ENCODE results near the gene SLC26A4.

SLC26A4 gene

DNA sequence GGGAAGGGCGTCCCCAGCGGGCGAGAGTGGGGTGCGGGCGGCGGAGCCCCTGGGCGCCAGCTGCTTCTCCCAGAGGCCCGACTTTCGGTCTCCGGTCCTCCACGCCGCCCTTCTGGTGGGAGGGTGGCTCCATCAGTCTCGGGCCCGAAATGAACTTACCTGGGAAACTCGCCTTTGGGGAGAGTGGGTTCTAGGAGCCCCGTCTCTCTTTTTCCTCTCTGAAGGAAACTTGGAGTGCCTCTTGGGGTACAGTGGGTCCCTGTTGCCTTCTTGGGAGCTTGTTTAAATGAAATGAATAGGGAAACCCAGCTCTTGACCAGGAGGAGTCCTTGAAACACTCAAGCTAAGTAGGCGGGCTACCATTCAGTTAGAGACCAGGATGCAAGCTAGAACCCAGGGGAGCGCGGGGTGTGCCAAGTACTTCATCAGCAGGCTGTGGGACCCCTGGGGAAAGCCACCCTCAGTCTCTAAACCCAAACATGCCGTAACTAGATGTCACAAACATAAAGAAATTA, 1.3 kb downstream of the SLC26A4 start:
- H3K27me3 ChIP-seq (ENCODE audit: control insufficient read depth, insufficient read depth, low read length): peaks cover 47% of the 10 kb centered on the region
- H3K4me1 ChIP-seq (ENCODE audit: control insufficient read depth, insufficient read depth, low read length): peaks cover 12% of the 10 kb centered on the region
- no peaks in the 10 kb centered on the region for H3K36me3 ChIP-seq (ENCODE audit: control insufficient read depth, insufficient read depth, low read length)
- no peaks in the 10 kb centered on the region for H3K9me3 ChIP-seq (ENCODE audit: control insufficient read depth, low read length)
- peak overlapping the region; percentile 28 for H3K9ac ChIP-seq (ENCODE audit: low read length)
- peak overlapping the region; percentile 36 for H3K4me3 ChIP-seq (ENCODE audit: low read length)

DNA sequence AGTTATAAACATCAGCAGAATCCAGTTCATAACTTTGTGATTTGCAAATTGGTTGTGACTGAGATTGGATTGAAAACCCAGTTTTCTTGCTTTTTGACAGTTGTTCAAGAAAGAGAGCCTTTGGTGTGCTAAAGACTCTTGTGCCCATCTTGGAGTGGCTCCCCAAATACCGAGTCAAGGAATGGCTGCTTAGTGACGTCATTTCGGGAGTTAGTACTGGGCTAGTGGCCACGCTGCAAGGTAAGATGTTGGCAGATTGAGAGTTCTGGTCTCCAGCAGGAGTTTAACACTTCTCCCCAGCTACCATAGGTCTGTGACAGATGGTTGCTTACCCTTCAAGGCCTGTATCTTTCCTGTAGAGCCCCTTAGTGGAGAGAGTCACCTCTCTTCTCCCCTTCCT, 2.6 kb downstream of the SLC26A4 start:
- Histone ChIP-seq H3K27me3 (ENCODE audit: control insufficient read depth, insufficient read depth, low read length) (peaks cover 49% of the 10 kb centered on the region), H3K36me3 (ENCODE audit: control insufficient read depth, insufficient read depth, low read length) (no peaks in the 10 kb centered on the region), H3K9ac (ENCODE audit: low read length) (no peak overlapping the region), H3K4me3 (ENCODE audit: low read length) (no peak overlapping the region), H3K4me1 (ENCODE audit: control insufficient read depth, insufficient read depth, low read length) (peaks cover 12% of the 10 kb centered on the region), H3K9me3 (ENCODE audit: control insufficient read depth, low read length) (no peaks in the 10 kb centered on the region)

DNA sequence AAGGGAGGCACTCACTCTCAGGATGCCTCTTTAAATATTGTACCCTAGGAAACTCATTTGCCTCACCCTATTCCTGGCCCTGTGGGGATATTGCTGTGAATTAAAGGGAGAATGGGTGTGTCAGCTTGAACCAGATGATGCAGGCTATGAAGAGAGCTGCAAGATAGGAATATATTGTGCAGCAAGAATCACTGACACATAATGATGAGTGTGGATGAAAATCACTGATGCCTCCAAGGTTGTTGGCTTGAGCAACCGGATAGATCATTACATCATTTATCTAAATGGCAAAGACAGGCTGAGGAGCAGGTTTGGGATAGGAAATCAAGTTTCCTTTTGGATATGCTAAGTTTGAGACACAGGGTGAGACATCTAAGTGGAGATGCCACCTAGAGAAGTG, 6.2 kb downstream of the SLC26A4 start:
- Histone ChIP-seq H3K27me3 (ENCODE audit: control insufficient read depth, insufficient read depth, low read length) (peaks cover 27% of the 10 kb centered on the region), H3K9ac (ENCODE audit: low read length) (no peak overlapping the region), H3K9me3 (ENCODE audit: control insufficient read depth, low read length) (no peaks in the 10 kb centered on the region), H3K4me1 (ENCODE audit: control insufficient read depth, insufficient read depth, low read length) (no peaks in the 10 kb centered on the region), H3K36me3 (ENCODE audit: control insufficient read depth, insufficient read depth, low read length) (no peaks in the 10 kb centered on the region), H3K4me3 (ENCODE audit: low read length) (no peak overlapping the region)

DNA sequence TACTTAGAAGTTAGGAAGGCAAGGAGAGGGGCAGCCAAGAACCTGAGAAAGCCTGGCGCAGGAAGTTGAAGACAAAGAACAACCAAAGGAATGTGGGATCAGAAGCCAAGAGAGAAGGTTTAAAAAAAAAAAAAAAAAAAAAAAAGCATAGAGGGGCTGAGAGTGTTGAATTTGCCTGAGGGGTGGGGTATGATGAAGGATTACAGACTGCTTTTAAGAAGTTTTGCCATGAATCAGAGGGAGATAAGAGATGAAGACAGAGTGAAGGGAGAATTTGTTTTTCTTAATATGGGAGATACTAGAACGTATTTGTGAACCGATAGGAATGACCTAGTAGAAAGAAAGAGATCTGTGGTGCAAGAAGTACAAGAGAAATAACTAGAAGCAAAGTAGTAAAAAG, 6.7 kb downstream of the SLC26A4 start:
- H3K4me1 ChIP-seq (ENCODE audit: control insufficient read depth, insufficient read depth, low read length): no peaks in the 10 kb centered on the region
- no peaks in the 10 kb centered on the region for H3K9me3 ChIP-seq (ENCODE audit: control insufficient read depth, low read length)
- no peaks in the 10 kb centered on the region for H3K36me3 ChIP-seq (ENCODE audit: control insufficient read depth, insufficient read depth, low read length)
- H3K9ac ChIP-seq (ENCODE audit: low read length): no peak overlapping the region
- peaks cover 21% of the 10 kb centered on the region for H3K27me3 ChIP-seq (ENCODE audit: control insufficient read depth, insufficient read depth, low read length)
- no peak overlapping the region for H3K4me3 ChIP-seq (ENCODE audit: low read length)

DNA sequence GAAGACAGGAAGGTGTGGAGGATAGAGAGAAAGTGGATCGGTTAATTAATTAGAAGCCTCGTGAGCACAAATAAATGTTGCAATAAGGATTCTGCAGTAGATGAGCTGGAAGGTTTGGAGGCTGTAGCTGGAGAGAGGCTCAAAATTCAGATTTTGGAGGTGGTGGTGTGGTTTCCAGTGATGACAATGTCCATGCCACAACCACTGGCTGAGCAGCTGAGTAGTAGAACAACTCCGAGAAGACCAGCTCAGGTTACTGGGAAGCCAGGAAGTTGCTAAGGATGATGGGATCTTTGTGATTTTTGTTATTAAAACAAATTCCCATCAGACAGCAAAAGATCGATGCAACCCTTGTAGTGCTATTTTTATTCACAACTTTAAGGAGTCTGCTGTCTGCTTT, 7.7 kb downstream of the SLC26A4 start:
- no peaks in the 10 kb centered on the region for H3K36me3 ChIP-seq (ENCODE audit: control insufficient read depth, insufficient read depth, low read length)
- H3K9ac ChIP-seq (ENCODE audit: low read length): no peak overlapping the region
- no peak overlapping the region for H3K4me3 ChIP-seq (ENCODE audit: low read length)
- no peaks in the 10 kb centered on the region for H3K9me3 ChIP-seq (ENCODE audit: control insufficient read depth, low read length)
- H3K4me1 ChIP-seq (ENCODE audit: control insufficient read depth, insufficient read depth, low read length): no peaks in the 10 kb centered on the region
- peaks cover 15% of the 10 kb centered on the region for H3K27me3 ChIP-seq (ENCODE audit: control insufficient read depth, insufficient read depth, low read length)

DNA sequence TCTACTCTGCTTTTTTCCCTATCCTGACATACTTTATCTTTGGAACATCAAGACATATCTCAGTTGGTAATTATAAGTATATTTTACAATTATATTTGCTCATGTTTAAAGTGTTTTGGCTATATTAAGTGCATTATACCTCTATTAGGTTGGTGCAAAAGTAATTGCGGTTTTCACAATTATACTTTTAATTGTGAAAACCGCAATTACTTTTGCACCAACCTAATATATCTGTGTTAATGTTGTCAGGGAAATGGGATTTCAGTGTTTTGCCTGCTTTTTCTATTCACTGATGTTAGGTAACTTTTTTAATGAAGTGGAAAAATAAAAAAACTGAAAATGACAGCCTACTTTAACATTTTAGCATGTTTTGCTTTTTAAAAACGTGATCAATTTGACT, 11.6 kb downstream of the SLC26A4 start:
- no peaks in the 10 kb centered on the region for H3K9me3 ChIP-seq (ENCODE audit: control insufficient read depth, low read length)
- H3K4me3 ChIP-seq (ENCODE audit: low read length): no peak overlapping the region
- H3K4me1 ChIP-seq (ENCODE audit: control insufficient read depth, insufficient read depth, low read length): no peaks in the 10 kb centered on the region
- H3K9ac ChIP-seq (ENCODE audit: low read length): no peak overlapping the region
- no peaks in the 10 kb centered on the region for H3K36me3 ChIP-seq (ENCODE audit: control insufficient read depth, insufficient read depth, low read length)
- H3K27me3 ChIP-seq (ENCODE audit: control insufficient read depth, insufficient read depth, low read length): peaks cover 5% of the 10 kb centered on the region

DNA sequence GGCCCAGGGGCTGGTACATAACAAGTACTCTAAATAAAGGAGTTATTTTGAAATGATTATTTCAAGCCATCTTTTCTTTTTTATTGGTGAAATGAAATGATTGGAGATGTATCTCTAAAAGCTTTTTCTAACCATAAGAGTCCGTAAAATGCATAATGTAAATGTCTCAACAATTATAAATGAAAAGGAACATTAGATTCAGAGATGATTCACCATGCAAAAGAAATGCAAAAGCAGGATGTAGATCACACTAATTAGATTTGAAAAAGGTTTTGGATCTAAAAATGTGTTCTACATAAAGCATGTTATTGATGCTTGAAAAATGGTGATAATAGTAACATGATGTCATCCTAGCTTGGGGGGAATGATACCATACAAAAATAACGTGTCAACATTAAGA, 15.6 kb downstream of the SLC26A4 start:
- Histone ChIP-seq H3K9ac (ENCODE audit: low read length) (no peak overlapping the region), H3K9me3 (ENCODE audit: control insufficient read depth, low read length) (no peaks in the 10 kb centered on the region), H3K4me3 (ENCODE audit: low read length) (no peak overlapping the region), H3K27me3 (ENCODE audit: control insufficient read depth, insufficient read depth, low read length) (no peaks in the 10 kb centered on the region), H3K36me3 (ENCODE audit: control insufficient read depth, insufficient read depth, low read length) (no peaks in the 10 kb centered on the region), H3K4me1 (ENCODE audit: control insufficient read depth, insufficient read depth, low read length) (no peaks in the 10 kb centered on the region)

DNA sequence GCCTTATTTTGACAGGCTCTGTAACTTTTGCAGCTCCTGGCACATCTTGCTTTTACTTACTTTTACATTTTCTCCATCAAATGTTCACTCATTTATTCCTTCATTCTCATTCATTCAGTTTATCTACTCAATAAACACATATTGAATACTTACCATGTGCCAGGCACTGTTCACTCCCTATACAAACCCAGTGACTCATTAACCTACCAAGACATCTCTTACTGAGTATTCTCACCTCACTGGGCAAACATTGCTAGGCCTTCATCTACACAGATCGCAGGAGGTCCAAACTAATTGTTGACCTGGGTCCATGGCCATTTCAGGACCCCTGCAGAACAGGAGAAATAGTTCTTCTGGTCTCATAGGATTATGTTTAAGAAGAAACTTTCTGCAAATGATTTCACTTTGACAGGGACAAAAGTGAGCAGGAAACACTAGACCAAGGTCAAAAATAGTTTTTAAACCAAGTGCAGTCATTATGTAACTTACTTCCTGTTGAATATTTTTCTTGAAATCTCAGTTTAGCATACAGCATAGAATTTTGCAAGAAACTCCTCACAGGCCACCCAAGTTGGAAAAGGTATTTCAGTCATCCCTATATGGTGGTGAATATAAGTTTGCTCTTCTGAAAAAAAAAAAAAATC, 17.6 kb downstream of the SLC26A4 start:
- no peaks in the 10 kb centered on the region for H3K27me3 ChIP-seq (ENCODE audit: control insufficient read depth, insufficient read depth, low read length)
- no peaks in the 10 kb centered on the region for H3K36me3 ChIP-seq (ENCODE audit: control insufficient read depth, insufficient read depth, low read length)
- no peak overlapping the region for H3K4me3 ChIP-seq (ENCODE audit: low read length)
- H3K9me3 ChIP-seq (ENCODE audit: control insufficient read depth, low read length): no peaks in the 10 kb centered on the region
- no peak overlapping the region for H3K9ac ChIP-seq (ENCODE audit: low read length)
- no peaks in the 10 kb centered on the region for H3K4me1 ChIP-seq (ENCODE audit: control insufficient read depth, insufficient read depth, low read length)

DNA sequence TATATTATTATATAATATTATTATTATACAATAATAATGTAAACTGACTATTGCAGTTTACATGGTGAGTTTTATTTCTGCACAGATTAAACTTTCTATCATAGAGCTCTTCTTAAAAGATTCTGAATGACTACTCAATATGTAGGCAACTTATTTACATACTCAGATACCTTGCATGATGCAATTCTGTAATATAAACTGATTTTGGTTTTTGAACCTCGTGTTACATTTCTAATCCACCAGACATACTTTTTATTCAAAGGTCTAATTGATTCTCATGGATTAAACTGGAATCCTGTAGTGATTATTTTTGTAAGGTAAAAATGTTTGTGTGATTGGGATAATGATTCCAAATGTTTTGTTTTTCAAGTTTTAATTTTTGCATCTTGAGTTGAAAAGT, 19.9 kb downstream of the SLC26A4 start:
- Histone ChIP-seq H3K9me3 (ENCODE audit: control insufficient read depth, low read length) (no peaks in the 10 kb centered on the region), H3K9ac (ENCODE audit: low read length) (no peak overlapping the region), H3K4me1 (ENCODE audit: control insufficient read depth, insufficient read depth, low read length) (no peaks in the 10 kb centered on the region), H3K4me3 (ENCODE audit: low read length) (no peak overlapping the region), H3K27me3 (ENCODE audit: control insufficient read depth, insufficient read depth, low read length) (no peaks in the 10 kb centered on the region), H3K36me3 (ENCODE audit: control insufficient read depth, insufficient read depth, low read length) (no peaks in the 10 kb centered on the region)

DNA sequence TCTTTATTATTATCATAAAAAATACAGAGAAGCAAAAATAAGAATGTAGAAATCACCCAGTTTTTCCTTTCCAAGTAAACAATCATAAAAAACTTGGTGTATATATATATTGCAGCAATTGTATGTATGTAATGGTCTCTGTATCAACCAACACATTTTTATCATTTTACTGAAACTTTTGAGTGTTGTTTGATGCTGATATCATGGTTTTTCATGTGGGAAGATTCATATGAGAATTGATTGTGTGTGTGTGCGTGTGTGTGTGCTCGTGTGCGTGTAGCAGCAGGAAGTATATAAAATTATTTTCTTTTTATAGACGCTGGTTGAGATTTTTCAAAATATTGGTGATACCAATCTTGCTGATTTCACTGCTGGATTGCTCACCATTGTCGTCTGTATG, 22.3 kb downstream of the SLC26A4 start:
- no peak overlapping the region for H3K9ac ChIP-seq (ENCODE audit: low read length)
- H3K27me3 ChIP-seq (ENCODE audit: control insufficient read depth, insufficient read depth, low read length): no peaks in the 10 kb centered on the region
- H3K4me1 ChIP-seq (ENCODE audit: control insufficient read depth, insufficient read depth, low read length): no peaks in the 10 kb centered on the region
- H3K4me3 ChIP-seq (ENCODE audit: low read length): no peak overlapping the region
- H3K36me3 ChIP-seq (ENCODE audit: control insufficient read depth, insufficient read depth, low read length): no peaks in the 10 kb centered on the region
- H3K9me3 ChIP-seq (ENCODE audit: control insufficient read depth, low read length): no peaks in the 10 kb centered on the region

DNA sequence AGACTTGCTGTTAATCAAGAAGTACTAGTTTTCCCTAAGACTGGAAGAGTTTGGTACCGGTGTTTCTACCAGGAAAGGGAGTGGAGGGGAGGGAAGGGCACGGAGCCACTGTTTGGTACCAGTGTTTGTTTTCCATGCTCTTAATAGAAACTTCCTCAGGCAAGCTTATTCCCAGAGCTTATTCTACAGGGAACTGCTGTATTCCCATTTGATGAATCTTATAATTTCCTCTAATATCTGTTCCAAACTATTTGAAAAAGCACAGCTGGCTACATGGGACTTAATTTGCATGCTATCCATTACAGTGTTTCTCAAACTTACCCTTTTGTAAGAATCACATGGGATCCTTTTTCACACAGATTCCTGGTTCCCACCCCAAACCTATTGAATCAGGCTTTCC, 23.7 kb downstream of the SLC26A4 start:
- Histone ChIP-seq H3K27me3 (ENCODE audit: control insufficient read depth, insufficient read depth, low read length) (no peaks in the 10 kb centered on the region), H3K4me1 (ENCODE audit: control insufficient read depth, insufficient read depth, low read length) (no peaks in the 10 kb centered on the region), H3K36me3 (ENCODE audit: control insufficient read depth, insufficient read depth, low read length) (no peaks in the 10 kb centered on the region), H3K4me3 (ENCODE audit: low read length) (no peak overlapping the region), H3K9me3 (ENCODE audit: control insufficient read depth, low read length) (no peaks in the 10 kb centered on the region), H3K9ac (ENCODE audit: low read length) (no peak overlapping the region)

DNA sequence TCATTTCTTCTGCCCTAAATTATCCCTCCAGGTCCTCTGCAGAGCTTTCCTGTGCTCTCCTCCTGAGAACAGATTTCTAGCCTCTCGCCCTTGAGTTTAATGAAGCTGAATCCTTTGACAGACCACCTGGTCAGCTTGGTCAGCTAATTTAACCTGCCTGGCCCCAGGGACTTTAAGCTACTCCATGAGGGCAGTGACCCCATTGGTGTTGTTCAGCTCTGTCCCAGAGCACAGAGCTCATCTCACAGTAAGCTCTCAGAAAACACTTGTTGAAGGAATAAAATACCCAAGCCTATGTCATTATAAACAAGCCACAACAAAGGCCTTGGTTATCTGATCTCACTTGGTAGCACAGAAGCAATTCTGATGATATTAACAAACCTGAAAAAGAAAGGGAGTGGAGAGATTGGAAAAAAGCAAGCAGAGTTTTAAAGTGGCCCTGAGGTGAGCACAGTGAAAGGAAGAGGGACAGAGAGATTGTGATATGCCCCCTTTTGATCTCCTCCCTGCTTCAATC, 24.4 kb downstream of the SLC26A4 start:
- Histone ChIP-seq H3K4me1 (ENCODE audit: control insufficient read depth, insufficient read depth, low read length) (no peaks in the 10 kb centered on the region), H3K4me3 (ENCODE audit: low read length) (no peak overlapping the region), H3K9ac (ENCODE audit: low read length) (no peak overlapping the region), H3K36me3 (ENCODE audit: control insufficient read depth, insufficient read depth, low read length) (no peaks in the 10 kb centered on the region), H3K9me3 (ENCODE audit: control insufficient read depth, low read length) (no peaks in the 10 kb centered on the region), H3K27me3 (ENCODE audit: control insufficient read depth, insufficient read depth, low read length) (no peaks in the 10 kb centered on the region)

Data from mucosa of stomach (tissue), 1 donor.